ENCODE data around the gene ING3.

GRCh38 chr7:121016966-121017365 is 66.4 kb downstream of the ING3 start:
- TF ChIP-seq CTCF (optimal IDR thresholded peaks at IDR 0.05 in 1 of 3, IDR thresholded peaks at IDR 0.05 in 1 of 3, conservative IDR thresholded peaks at IDR 0.05 in 1 of 3; ENCODE audit: extremely low read depth in 1 of 3, insufficient read depth in 2 of 3, low read length in 3 of 3): no peak
- no peak for TF ChIP-seq EZH2 (IDR thresholded peaks at IDR 0.05; ENCODE audit: low read length)

Data from keratinocyte (primary cell).